ENCODE results near the gene RTN4RL1. TPM values are rescaled to one million over a fixed set of nuclear protein-coding genes. Genes with fewer than 3 reads are reported as not detected.
"Not testable (repeated sequence)": the region's sequence is repeated elsewhere in the genome, so short reads cannot be mapped to it uniquely, and the experiment has no call there.

RTN4RL1 gene
- total RNA-seq, 1 donor from 2014 or later = 11.5 TPM

DNA sequence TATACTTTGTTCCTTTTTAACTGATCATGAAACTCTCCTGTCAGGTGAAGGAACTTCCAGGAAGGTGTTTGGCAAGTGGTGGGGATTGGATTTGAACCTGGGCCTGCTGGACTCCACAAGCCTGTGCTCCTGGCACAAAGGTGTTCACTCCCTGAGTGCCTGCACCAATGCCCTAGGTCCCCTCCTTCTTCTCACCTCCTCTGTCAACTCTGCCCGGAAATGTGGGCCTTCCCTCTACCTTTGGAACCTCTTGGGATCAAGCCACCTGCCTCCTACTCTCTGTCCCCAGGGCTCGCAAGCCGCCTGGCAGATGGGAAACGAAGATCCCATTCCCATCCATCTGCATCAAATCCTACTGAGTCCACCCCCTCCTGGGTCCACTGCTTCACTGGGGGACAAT lies 40.0 kb downstream of the RTN4RL1 start:
- TF ChIP-seq, protein P1, sequence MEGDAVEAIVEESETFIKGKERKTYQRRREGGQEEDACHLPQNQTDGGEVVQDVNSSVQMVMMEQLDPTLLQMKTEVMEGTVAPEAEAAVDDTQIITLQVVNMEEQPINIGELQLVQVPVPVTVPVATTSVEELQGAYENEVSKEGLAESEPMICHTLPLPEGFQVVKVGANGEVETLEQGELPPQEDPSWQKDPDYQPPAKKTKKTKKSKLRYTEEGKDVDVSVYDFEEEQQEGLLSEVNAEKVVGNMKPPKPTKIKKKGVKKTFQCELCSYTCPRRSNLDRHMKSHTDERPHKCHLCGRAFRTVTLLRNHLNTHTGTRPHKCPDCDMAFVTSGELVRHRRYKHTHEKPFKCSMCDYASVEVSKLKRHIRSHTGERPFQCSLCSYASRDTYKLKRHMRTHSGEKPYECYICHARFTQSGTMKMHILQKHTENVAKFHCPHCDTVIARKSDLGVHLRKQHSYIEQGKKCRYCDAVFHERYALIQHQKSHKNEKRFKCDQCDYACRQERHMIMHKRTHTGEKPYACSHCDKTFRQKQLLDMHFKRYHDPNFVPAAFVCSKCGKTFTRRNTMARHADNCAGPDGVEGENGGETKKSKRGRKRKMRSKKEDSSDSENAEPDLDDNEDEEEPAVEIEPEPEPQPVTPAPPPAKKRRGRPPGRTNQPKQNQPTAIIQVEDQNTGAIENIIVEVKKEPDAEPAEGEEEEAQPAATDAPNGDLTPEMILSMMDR (IDR thresholded peaks at IDR 0.05) = no peak
- Histone ChIP-seq H3K27me3 (no peaks in the 10 kb centered on the region), H3K4me3 (no peak overlapping the region), H3K4me1 (peaks cover 0 to 4% of the 10 kb centered on the region in 2 donors), H3K9me3 (no peaks in the 10 kb centered on the region), H3K27ac (no peak overlapping the region), H3K36me3 (no peaks in the 10 kb centered on the region)
- intact Hi-C loops (cut with DNase I) = loop anchor here (5.0 kb wide), 1 partner anchor 42 kb away; the partner anchor contains the start of gene RTN4RL1
- DNase-seq (ENCODE audit: low spot score in 2 of 2) = no peak

DNA sequence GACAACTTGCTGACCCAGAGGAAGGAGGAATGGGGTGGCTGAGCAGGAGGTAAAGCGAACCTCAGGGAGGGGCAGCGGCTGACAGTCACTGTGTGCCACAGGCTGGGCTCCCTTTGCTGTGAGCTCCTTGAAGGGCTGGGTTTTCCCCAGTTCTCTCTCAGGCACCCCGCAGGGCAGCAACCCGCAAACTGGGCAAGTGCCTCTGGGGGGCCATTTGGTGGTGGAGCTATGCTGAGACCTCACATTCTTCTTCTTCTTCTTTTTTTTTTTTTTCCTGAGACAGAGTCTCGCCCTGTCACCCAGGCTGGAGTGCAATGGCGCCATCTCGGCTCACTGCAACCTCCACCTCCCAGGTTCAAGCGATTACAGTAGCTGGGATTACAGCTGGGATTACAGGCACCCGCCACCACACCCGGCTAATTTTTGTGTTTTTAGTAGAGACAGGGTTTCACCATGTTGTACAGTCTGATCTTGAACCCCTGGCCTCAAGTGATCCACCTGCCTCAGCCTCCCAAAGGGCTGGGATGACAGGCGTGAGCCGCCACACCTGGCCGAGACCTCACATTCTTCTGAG lies 42.3 kb downstream of the RTN4RL1 start:
- H3K27me3 ChIP-seq; H3K4me1 ChIP-seq; H3K27ac ChIP-seq; DNase-seq (ENCODE audit: low spot score in 2 of 2); intact Hi-C loops (cut with DNase I); H3K36me3 ChIP-seq; H3K4me3 ChIP-seq; H3K9me3 ChIP-seq: not testable (repeated sequence)

DNA sequence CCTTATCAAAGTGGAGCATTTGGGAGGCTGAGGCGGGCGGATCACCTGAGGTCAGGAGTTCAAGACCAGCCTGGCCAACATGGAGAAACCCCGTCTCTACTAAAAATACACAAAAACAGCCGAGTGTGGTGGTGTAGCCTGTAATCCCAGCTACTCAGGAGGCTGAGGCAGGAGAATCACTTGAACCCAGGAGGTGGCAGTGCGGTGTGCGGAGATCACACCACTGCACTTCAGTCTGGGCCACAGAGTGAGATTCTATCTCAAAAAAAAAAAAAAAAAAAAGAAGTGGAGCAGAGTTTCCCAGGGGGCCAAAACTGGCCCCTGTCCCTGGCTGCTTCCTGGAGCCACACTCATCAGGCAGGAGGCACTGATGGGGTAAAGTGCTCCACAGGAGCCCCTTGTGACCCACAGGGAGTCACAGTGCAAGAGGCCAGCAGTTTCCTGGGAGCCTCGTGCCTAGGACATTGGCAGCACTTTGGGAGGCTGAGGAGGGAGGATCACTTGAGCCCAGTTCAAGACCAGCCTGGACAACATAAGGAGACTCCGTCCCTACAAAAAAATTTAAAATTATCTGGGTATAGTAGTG lies 44.4 kb downstream of the RTN4RL1 start:
- Histone ChIP-seq H3K27me3 (peaks cover 5% of the 10 kb centered on the region), H3K4me1 (no peaks in the 10 kb centered on the region), H3K9me3 (no peaks in the 10 kb centered on the region), H3K4me3 (no peak overlapping the region), H3K27ac (no peak overlapping the region), H3K36me3 (no peaks in the 10 kb centered on the region)
- intact Hi-C loops (cut with DNase I) = no loop called here
- TF ChIP-seq, protein P1 (IDR thresholded peaks at IDR 0.05) = no peak
- DNase-seq (ENCODE audit: low spot score in 2 of 2) = no peak

DNA sequence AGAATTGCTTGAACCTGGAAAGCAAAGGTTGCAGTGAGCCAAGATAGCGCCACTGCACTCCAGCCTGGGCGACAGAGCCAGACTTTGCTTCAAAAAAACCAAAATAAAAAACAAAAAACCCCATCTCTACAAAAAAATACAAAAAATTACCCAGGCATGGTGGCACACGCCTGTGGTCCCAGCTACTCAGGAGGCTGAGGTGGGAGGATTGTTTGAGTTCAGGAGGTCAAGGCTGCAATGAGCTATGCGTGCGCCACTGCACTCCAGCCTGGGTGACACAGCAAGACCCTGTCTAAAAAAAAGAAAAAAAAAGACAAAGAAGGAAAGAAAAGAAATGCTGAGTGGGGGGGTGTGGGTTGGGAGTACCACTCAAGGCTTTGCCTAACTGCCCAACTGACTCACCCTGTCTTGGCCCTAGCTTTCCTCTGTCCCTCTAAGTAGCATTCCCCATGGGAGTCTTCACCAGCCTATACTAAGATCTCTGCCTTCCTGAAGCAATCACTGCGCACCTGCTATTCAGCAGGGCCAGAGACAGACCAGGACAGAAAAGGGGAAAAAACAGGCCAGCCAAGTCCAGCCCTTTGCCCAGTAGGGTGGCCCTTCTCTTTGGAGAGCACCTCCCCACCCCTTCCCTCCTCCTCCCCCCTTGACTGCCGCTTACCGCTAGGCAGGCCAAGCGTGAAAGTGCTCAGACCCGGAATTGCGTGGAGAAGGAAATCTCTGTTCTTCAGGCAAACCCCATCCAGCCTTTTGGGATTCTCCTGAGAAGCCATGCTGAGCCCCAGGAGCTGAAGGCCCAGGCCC lies 45.8 kb downstream of the RTN4RL1 start:
- intact Hi-C loops (cut with DNase I) = no loop called here
- Histone ChIP-seq H3K27ac (no peak overlapping the region), H3K4me1 (no peaks in the 10 kb centered on the region), H3K27me3 (peaks cover 5% of the 10 kb centered on the region), H3K9me3 (no peaks in the 10 kb centered on the region), H3K4me3 (no peak overlapping the region), H3K36me3 (no peaks in the 10 kb centered on the region)
- no peak for DNase-seq (ENCODE audit: low spot score in 2 of 2)
- TF ChIP-seq, protein P1 (IDR thresholded peaks at IDR 0.05) = no peak

DNA sequence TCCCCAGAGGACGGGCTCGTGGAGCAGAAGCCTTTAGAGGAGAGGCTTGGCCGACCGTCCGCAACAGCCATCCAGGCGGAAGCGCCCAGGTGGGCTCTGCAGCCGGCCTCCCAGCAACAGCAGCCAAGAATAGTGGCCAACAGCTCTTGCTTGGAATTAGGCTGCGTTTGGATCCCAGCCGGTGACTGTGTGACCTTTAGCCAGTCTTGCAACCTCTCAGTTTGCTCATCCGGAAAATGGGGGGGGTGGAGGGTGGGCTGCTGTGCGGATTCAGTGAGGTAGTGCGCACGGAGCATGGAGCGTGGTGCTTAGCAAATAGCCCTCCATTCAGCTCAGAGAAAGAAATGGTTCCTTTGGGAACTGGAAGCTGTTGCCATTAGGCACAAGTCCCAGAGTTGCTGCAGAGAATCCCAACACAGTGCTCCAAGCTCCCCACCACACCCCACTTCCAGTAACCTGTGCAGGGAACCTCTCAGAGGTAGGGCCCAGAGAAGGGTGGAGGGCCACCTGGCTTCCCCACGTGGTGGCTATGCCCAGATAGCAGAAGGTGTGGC lies 46.7 kb downstream of the RTN4RL1 start:
- Histone ChIP-seq H3K27ac (no peak overlapping the region), H3K4me1 (no peaks in the 10 kb centered on the region), H3K4me3 (no peak overlapping the region), H3K9me3 (no peaks in the 10 kb centered on the region), H3K36me3 (no peaks in the 10 kb centered on the region), H3K27me3 (peaks cover 5% of the 10 kb centered on the region)
- TF ChIP-seq, protein P1 (IDR thresholded peaks at IDR 0.05) = no peak
- intact Hi-C loops (cut with DNase I) = no loop called here
- DNase-seq (ENCODE audit: low spot score in 2 of 2) = no peak

Data from ascending aorta (tissue), 2 donors.